SU-DHL-6 (cell line): ENCODE results near the gene MIA3.

Experiments used
- EZH2phosphoT487 ChIP-seq: fragments of 200-600 bp; sonication (generic), shearing (Covaris generic); conservative IDR thresholded peaks from 2 replicates; pipeline ENCODE4 v1.6.1; 2018; ENCODE audit warnings: mild to moderate bottlenecking, antibody characterized with exemption, low read length, moderate library complexity, mixed read lengths
- TF ChIP-seq, protein P1 (sequence below): fragments of 200-600 bp; sonication (generic); IDR thresholded peaks from one replicate; pipeline ENCODE4 v1.5.1; 2017; ENCODE audit warnings: antibody characterized with exemption, mild to moderate bottlenecking, low read length, moderate library complexity; ENCODE audit not compliant: insufficient read depth, poor library complexity, severe bottlenecking

DNA sequence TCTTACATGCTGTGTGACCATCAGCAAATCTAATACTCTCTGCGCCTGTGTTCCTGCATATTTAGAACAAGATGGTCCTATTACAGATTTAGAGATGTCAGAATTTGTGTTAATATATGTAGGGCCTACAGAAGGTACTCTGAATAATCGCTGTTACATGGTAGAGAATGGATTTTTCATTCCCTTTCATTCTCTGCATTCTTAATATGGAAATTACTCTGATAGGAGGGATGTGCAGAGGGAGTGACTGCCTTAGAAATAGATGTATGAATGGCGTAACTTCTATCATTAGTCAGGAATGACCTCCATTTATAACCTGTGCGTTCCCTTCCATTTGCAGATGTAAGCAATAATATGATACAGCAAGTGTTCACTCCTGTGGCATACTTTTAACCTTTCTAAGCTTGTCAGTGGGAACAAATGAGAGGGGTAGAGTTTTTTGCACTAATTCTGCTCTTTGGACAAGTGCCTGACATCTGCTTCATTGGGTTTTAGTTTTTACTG, 45.6 kb downstream of the MIA3 start:
- TF ChIP-seq, protein P1, sequence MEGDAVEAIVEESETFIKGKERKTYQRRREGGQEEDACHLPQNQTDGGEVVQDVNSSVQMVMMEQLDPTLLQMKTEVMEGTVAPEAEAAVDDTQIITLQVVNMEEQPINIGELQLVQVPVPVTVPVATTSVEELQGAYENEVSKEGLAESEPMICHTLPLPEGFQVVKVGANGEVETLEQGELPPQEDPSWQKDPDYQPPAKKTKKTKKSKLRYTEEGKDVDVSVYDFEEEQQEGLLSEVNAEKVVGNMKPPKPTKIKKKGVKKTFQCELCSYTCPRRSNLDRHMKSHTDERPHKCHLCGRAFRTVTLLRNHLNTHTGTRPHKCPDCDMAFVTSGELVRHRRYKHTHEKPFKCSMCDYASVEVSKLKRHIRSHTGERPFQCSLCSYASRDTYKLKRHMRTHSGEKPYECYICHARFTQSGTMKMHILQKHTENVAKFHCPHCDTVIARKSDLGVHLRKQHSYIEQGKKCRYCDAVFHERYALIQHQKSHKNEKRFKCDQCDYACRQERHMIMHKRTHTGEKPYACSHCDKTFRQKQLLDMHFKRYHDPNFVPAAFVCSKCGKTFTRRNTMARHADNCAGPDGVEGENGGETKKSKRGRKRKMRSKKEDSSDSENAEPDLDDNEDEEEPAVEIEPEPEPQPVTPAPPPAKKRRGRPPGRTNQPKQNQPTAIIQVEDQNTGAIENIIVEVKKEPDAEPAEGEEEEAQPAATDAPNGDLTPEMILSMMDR = no peak
- TF ChIP-seq EZH2phosphoT487 = no peak
